Endothelial cell of umbilical vein (primary cell): ENCODE data around the gene DMXL2. TPM values are rescaled to one million over a fixed set of nuclear protein-coding genes. Genes with fewer than 3 reads are reported as not detected.

ENCODE experiments used
- BruUV-seq: library from RNA; stranded (reverse); fragments of 400-500 nt; replicated peaks from 2 replicates; lab custom pipeline; 2021; lab: Mats Ljungman, UMichigan
- CTCF ChIA-PET: fragments of 300-600, 350-600 bp; sonication (Branson Sonifier 250); formaldehyde crosslinking; loops from one replicate; lab custom pipeline; 2021; ENCODE audit warnings: antibody characterized with exemption, inconsistent platforms; lab: Charles Lee
- POLR2A ChIA-PET: fragments of 300-600, 350-600 bp; sonication (Branson Sonifier 250); formaldehyde crosslinking; loops from one replicate; lab custom pipeline; 2021; ENCODE audit warnings: antibody characterized with exemption, inconsistent platforms; lab: Charles Lee
- DNase-seq: peaks from one replicate; pipeline ENCODE4 v3.0.0-alpha.2; 2011; ENCODE audit warnings: low read depth, low spot score
- FAIRE-seq: peaks from 2 replicates; lab custom pipeline; 2011; peaks lifted over from hg19 to GRCh38; lab: Jason Lieb, UNC
- H2AFZ ChIP-seq: 2 replicates; pipeline ENCODE4 v1.6.0; 2012; ENCODE audit warnings: low read depth, low read length, control low read depth, inconsistent platforms
- H3K27ac ChIP-seq: 2 replicates; pipeline ENCODE4 v1.5.1; 2011; ENCODE audit warnings: low read depth, mild to moderate bottlenecking, control low read depth, low read length, moderate library complexity; ENCODE audit not compliant: insufficient read depth
- H3K27me3 ChIP-seq, 2 experiments: 2 replicates each; pipeline versions ENCODE4 v1.6.0 to v1.6.1; 2011; ENCODE audit warnings: low read length in 2 of 2, mixed read lengths in 1 of 2; ENCODE audit not compliant: control insufficient read depth in 2 of 2, insufficient read depth in 2 of 2
- H3K36me3 ChIP-seq, 2 experiments: 2 replicates in 1 of 2; 3 replicates in 1 of 2; pipeline ENCODE4 v1.5.1; 2011; ENCODE audit warnings: low read length in 2 of 2, mild to moderate bottlenecking in 1 of 2, moderate library complexity in 1 of 2; ENCODE audit not compliant: control insufficient read depth in 2 of 2, insufficient read depth in 2 of 2; ENCODE audit errors: extremely low read depth in 1 of 2
- H3K4me1 ChIP-seq: 3 replicates; pipeline ENCODE4 v1.5.1; 2011; ENCODE audit warnings: mild to moderate bottlenecking, low read length; ENCODE audit not compliant: control insufficient read depth, insufficient read depth; ENCODE audit errors: extremely low read depth
- H3K4me2 ChIP-seq: 2 replicates; pipeline ENCODE4 v1.6.1; 2011; ENCODE audit warnings: low read length, control low read depth, mixed read lengths; ENCODE audit not compliant: insufficient read depth
- H3K4me3 ChIP-seq, 3 experiments: fragments of 200-600 bp in 1 of 3; sonication (generic), shearing (Covaris generic) in 1 of 3; replicated peaks in 1 of 3; 2 replicates each; pipeline ENCODE4 v1.5.1; 2011 to 2016; ENCODE audit warnings: control low read depth in 3 of 3, low read length in 3 of 3, mild to moderate bottlenecking in 2 of 3, inconsistent platforms in 1 of 3, low read depth in 1 of 3, moderate library complexity in 1 of 3; ENCODE audit not compliant: insufficient read depth in 1 of 3
- H3K79me2 ChIP-seq: 2 replicates; pipeline ENCODE4 v1.6.0; 2012; ENCODE audit warnings: low read length, inconsistent platforms; ENCODE audit not compliant: control insufficient read depth, insufficient read depth
- H3K9ac ChIP-seq: replicated peaks from 2 replicates; pipeline ENCODE3; 2011; ENCODE audit warnings: low read length, control low read depth; ENCODE audit not compliant: insufficient read depth; ENCODE audit errors: extremely low read depth
- H3K9me1 ChIP-seq: replicated peaks from 3 replicates; pipeline ENCODE4 v1.6.0; 2011; ENCODE audit warnings: mild to moderate bottlenecking, low read length; ENCODE audit not compliant: control insufficient read depth, insufficient read depth; ENCODE audit errors: extremely low read depth
- H3K9me3 ChIP-seq: replicated peaks from 2 replicates; pipeline ENCODE4 v1.5.1; 2012; ENCODE audit warnings: low read length, inconsistent platforms; ENCODE audit not compliant: control insufficient read depth, insufficient read depth
- H4K20me1 ChIP-seq: replicated peaks from 2 replicates; pipeline ENCODE3; 2011; ENCODE audit warnings: mild to moderate bottlenecking, low read length; ENCODE audit not compliant: control insufficient read depth, insufficient read depth; ENCODE audit errors: extremely low read depth
- EZH2 ChIP-seq: IDR thresholded peaks from 2 replicates; pipeline ENCODE4 v1.6.1; 2012; ENCODE audit warnings: borderline replicate concordance, low read depth, mild to moderate bottlenecking, moderate library complexity, low read length, inconsistent platforms; ENCODE audit not compliant: severe bottlenecking
- FOS ChIP-seq: IDR thresholded peaks from 2 replicates; pipeline ENCODE4 v1.6.1; 2011; ENCODE audit warnings: mild to moderate bottlenecking, low read length, moderate library complexity, borderline replicate concordance; ENCODE audit not compliant: insufficient read depth
- GATA2 ChIP-seq: IDR thresholded peaks from 2 replicates; pipeline ENCODE4 v1.7.0; 2011; ENCODE audit warnings: low read depth, mild to moderate bottlenecking, moderate library complexity, mixed read lengths, low read length; ENCODE audit not compliant: insufficient read length, insufficient read depth
- JUN ChIP-seq: IDR thresholded peaks from 2 replicates; pipeline ENCODE4 v1.6.1; 2011; ENCODE audit warnings: borderline replicate concordance, low read depth; ENCODE audit not compliant: insufficient read length, insufficient read depth
- MYC ChIP-seq: IDR thresholded peaks from one replicate; pipeline ENCODE4 v1.6.1; 2011; ENCODE audit warnings: mild to moderate bottlenecking, low read depth, low read length
- POLR2A ChIP-seq: IDR thresholded peaks from 2 replicates; pipeline ENCODE4 v1.6.1; 2012; ENCODE audit warnings: low read depth, mild to moderate bottlenecking, control low read depth, low read length
- POLR2AphosphoS5 ChIP-seq: IDR thresholded peaks from 2 replicates; pipeline ENCODE4 v1.6.1; 2012; ENCODE audit warnings: low read depth, mild to moderate bottlenecking, control low read depth, low read length, moderate library complexity; ENCODE audit not compliant: insufficient read depth
- dilution Hi-C: fragments of 300-500 bp; cut with MboI; formaldehyde crosslinking; loops from one replicate; pipeline ENCODE4 v1.15.0; 2019; ENCODE audit warnings: low sequenced_read_pairs; ENCODE audit not compliant: extremely low pct_ligation_motif_present
- intact Hi-C: fragments of 100-400 bp; cut with micrococcal nuclease; formaldehyde crosslinking; loops from one replicate; pipeline ENCODE4 v1.10.0; 2022
- polyA plus RNA-seq, 4 experiments: library from polyadenylated mRNA; depleted of rRNA in 3 of 4; stranded (reverse) in 3 of 4; unstranded in 1 of 4; fragments of >200 nt; gene quantifications; 2 replicates each; pipeline versions ENCODE4 v1.2.1 to v1.2.3, GENCODE V29; 2011 to 2012; ENCODE audit warnings: missing spikeins in 1 of 4
- total RNA-seq: library from RNA; stranded (reverse); gene quantifications from 2 replicates; pipeline ENCODE4 v1.2.3, GENCODE V29; 2021
- TF ChIP-seq, protein P1 (sequence below): IDR thresholded peaks from 2 replicates; pipeline ENCODE4 v1.6.1; 2011; ENCODE audit not compliant: insufficient read depth, insufficient read length
- TF ChIP-seq, protein P2 (sequence below), 2 donors: IDR thresholded peaks; 1 replicate in 1 of 2; 2 replicates in 1 of 2; pipeline ENCODE4 v1.5.1; 2011; ENCODE audit warnings: low read length in 2 of 2, mild to moderate bottlenecking in 2 of 2, moderate library complexity in 2 of 2, control low read depth in 1 of 2, inconsistent platforms in 1 of 2, low read depth in 1 of 2; ENCODE audit not compliant: insufficient read depth in 1 of 2; ENCODE audit errors: extremely low read depth in 1 of 2

DMXL2 gene
- total and polyA plus RNA-seq, 2 donors (not counting 3 experiments of a cell fraction or from before 2014, with no cell fraction given) = 6.3 to 10.8 TPM

DNA sequence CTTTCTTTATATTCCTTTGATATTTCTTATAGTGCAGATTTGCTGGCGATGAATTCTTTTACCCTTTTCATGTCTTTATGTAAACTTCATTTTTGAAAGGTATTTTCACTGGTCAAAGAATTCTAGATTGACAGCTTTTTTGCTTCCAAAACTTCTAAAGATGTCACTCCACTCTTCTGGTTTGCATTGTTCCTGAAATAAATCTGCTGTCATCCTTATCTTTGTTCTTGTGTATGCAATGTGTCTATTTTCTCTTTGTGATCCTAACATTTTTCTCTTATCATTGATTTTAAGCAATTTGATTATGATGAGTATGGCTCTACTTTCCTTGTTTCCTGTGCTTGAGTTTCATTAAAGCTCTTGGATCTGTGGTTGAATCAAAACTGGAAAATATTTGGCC is 177.8 kb downstream of the DMXL2 start:
- H3K27me3 ChIP-seq = no peaks in the 10 kb centered on the region
- dilution Hi-C loops = no loop called here
- intact Hi-C loops = no loop called here
- no peaks in the 10 kb centered on the region for H3K79me2 ChIP-seq
- H3K9ac ChIP-seq = no peak overlapping the region
- H3K4me2 ChIP-seq = no peak overlapping the region
- no peaks in the 10 kb centered on the region for H3K9me3 ChIP-seq
- no peak overlapping the region for H3K27ac ChIP-seq
- no peaks in the 10 kb centered on the region for H4K20me1 ChIP-seq
- no peak overlapping the region for H2AFZ ChIP-seq
- H3K36me3 ChIP-seq = no peaks in the 10 kb centered on the region
- H3K4me1 ChIP-seq = no peaks in the 10 kb centered on the region
- POLR2A ChIA-PET = no interaction called here
- H3K9me1 ChIP-seq = no peaks in the 10 kb centered on the region
- no TSS peak for BruUV-seq
- CTCF ChIA-PET = interaction anchor here (1.0 kb wide), 1 partner anchor 20 kb away, joined by 3 read pairs; no protein-coding TSS in a partner anchor
- no peak for TF ChIP-seq MYC
- TF ChIP-seq EZH2 = no peak
- no peak for TF ChIP-seq POLR2AphosphoS5
- TF ChIP-seq FOS = no peak
- TF ChIP-seq, protein P1, sequence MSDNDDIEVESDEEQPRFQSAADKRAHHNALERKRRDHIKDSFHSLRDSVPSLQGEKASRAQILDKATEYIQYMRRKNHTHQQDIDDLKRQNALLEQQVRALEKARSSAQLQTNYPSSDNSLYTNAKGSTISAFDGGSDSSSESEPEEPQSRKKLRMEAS = no peak
- TF ChIP-seq POLR2A = no peak
- no peak for TF ChIP-seq GATA2
- TF ChIP-seq JUN = no peak
- TF ChIP-seq, protein P2, sequence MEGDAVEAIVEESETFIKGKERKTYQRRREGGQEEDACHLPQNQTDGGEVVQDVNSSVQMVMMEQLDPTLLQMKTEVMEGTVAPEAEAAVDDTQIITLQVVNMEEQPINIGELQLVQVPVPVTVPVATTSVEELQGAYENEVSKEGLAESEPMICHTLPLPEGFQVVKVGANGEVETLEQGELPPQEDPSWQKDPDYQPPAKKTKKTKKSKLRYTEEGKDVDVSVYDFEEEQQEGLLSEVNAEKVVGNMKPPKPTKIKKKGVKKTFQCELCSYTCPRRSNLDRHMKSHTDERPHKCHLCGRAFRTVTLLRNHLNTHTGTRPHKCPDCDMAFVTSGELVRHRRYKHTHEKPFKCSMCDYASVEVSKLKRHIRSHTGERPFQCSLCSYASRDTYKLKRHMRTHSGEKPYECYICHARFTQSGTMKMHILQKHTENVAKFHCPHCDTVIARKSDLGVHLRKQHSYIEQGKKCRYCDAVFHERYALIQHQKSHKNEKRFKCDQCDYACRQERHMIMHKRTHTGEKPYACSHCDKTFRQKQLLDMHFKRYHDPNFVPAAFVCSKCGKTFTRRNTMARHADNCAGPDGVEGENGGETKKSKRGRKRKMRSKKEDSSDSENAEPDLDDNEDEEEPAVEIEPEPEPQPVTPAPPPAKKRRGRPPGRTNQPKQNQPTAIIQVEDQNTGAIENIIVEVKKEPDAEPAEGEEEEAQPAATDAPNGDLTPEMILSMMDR (IDR thresholded peaks at IDR 0.05; ENCODE audit: extremely low read depth in 1 of 2, insufficient read depth in 1 of 2, low read depth in 1 of 2, low read length in 2 of 2) = no peak
- no peak overlapping the region for H3K4me3 ChIP-seq
- DNase-seq (no peak), FAIRE-seq (peak; percentile 38)
